Measurements from ENCODE around the gene UQCR11.

Gene UQCR11

GRCh38 chr19:1579222-1579621, 26.0 kb downstream of the UQCR11 start:
- DNase-seq (no peak), ATAC-seq (replicated peaks) (no peak)
- Mint-ChIP-seq H3K4me1 (peaks cover 5 to 17% of the 10 kb centered on the region in 2 donors), H3K27ac (no peak overlapping the region), H3K36me3 (peaks cover 32 to 47% of the 10 kb centered on the region in 2 donors), H3K9me3 (no peaks in the 10 kb centered on the region), H3K27me3 (no peaks in the 10 kb centered on the region), H3K4me3 (no peak overlapping the region)

GRCh38 chr19:1577929-1578618, 27.2 kb downstream of the UQCR11 start:
- DNase-seq (no peak), ATAC-seq (replicated peaks) (no peak)
- no peaks in the 10 kb centered on the region for H3K27me3 Mint-ChIP-seq
- H3K36me3 Mint-ChIP-seq: peaks cover 33 to 51% of the 10 kb centered on the region in 2 donors
- H3K27ac Mint-ChIP-seq: no peak overlapping the region
- H3K4me3 Mint-ChIP-seq: no peak overlapping the region
- peaks cover 7 to 17% of the 10 kb centered on the region in 2 donors for H3K4me1 Mint-ChIP-seq
- H3K9me3 Mint-ChIP-seq: no peaks in the 10 kb centered on the region

- Mint-ChIP-seq H3K27me3 (no peaks in the 10 kb centered on the region), H3K27ac (no peak overlapping the region), H3K36me3 (peaks cover 26 to 46% of the 10 kb centered on the region in 2 donors), H3K4me1 (peaks cover 7 to 17% of the 10 kb centered on the region in 2 donors), H3K9me3 (no peaks in the 10 kb centered on the region), H3K4me3 (no peak overlapping the region)
- DNase-seq (no peak), ATAC-seq (replicated peaks) (no peak)
These were observed 28.0 kb downstream of the UQCR11 start for GRCh38 chr19:1577090-1577928.

- Mint-ChIP-seq H3K36me3 (peaks cover 23 to 44% of the 10 kb centered on the region in 2 donors), H3K27me3 (no peaks in the 10 kb centered on the region), H3K4me3 (no peak overlapping the region), H3K9me3 (no peaks in the 10 kb centered on the region), H3K27ac (peak overlapping the region; percentile 1), H3K4me1 (peaks cover 7 to 17% of the 10 kb centered on the region in 2 donors)
- DNase-seq: no peak
- ATAC-seq (replicated peaks): peak; percentile 6 to 25
These were observed 28.8 kb downstream of the UQCR11 start for GRCh38 chr19:1576242-1577089.

GRCh38 chr19:1575323-1576241, 29.7 kb downstream of the UQCR11 start:
- ATAC-seq (replicated peaks) (peak; percentile 21 to 32), DNase-seq (no peak)
- Mint-ChIP-seq H3K27ac (peak overlapping the region; percentile 1), H3K27me3 (peaks cover under 1 to 1% of the 10 kb centered on the region in 2 donors), H3K9me3 (no peaks in the 10 kb centered on the region), H3K4me1 (peaks cover 7 to 17% of the 10 kb centered on the region in 2 donors), H3K4me3 (peak overlapping the region in 1 of 2 donors; percentile 5), H3K36me3 (peaks cover 19 to 42% of the 10 kb centered on the region in 2 donors)

GRCh38 chr19:1574354-1575136, 30.7 kb downstream of the UQCR11 start:
- peaks cover 10 to 12% of the 10 kb centered on the region in 2 donors for H3K27me3 Mint-ChIP-seq
- H3K4me3 Mint-ChIP-seq: no peak overlapping the region
- ATAC-seq (replicated peaks): no peak

GRCh38 chr19:1572795-1573194, 32.5 kb downstream of the UQCR11 start:
- H3K4me1 Mint-ChIP-seq: peaks cover 10 to 27% of the 10 kb centered on the region in 2 donors
- H3K36me3 Mint-ChIP-seq: peaks cover 7 to 20% of the 10 kb centered on the region in 2 donors
- no peak for DNase-seq
- H3K9me3 Mint-ChIP-seq: no peaks in the 10 kb centered on the region
- H3K27ac Mint-ChIP-seq: no peak overlapping the region
- no peak for ATAC-seq (replicated peaks)
- H3K4me3 Mint-ChIP-seq: no peak overlapping the region
- peaks cover 11 to 18% of the 10 kb centered on the region in 2 donors for H3K27me3 Mint-ChIP-seq

More at GRCh38 chr19:1574354-1575136, 30.7 kb downstream of the UQCR11 start:
- Mint-ChIP-seq H3K27ac (peak overlapping the region; percentile 37), H3K36me3 (peaks cover 15 to 33% of the 10 kb centered on the region in 2 donors), H3K9me3 (no peaks in the 10 kb centered on the region), H3K4me1 (peaks cover 7 to 24% of the 10 kb centered on the region in 2 donors)
- DNase-seq: no peak

- no peak for ATAC-seq (replicated peaks)
- Mint-ChIP-seq H3K9me3 (no peaks in the 10 kb centered on the region), H3K27ac (no peak overlapping the region), H3K4me3 (no peak overlapping the region), H3K36me3 (peaks cover 7 to 17% of the 10 kb centered on the region in 2 donors), H3K4me1 (peaks cover 8 to 27% of the 10 kb centered on the region in 2 donors), H3K27me3 (peaks cover 11 to 18% of the 10 kb centered on the region in 2 donors)
- no peak for DNase-seq
These were observed 33.9 kb downstream of the UQCR11 start for GRCh38 chr19:1571358-1571757.

GRCh38 chr19:1570836-1571235, 34.4 kb downstream of the UQCR11 start:
- H3K36me3 Mint-ChIP-seq: peaks cover 5 to 13% of the 10 kb centered on the region in 2 donors
- H3K4me1 Mint-ChIP-seq: peaks cover 6 to 23% of the 10 kb centered on the region in 2 donors
- H3K27ac Mint-ChIP-seq: no peak overlapping the region
- no peak overlapping the region for H3K4me3 Mint-ChIP-seq
- H3K9me3 Mint-ChIP-seq: no peaks in the 10 kb centered on the region
- DNase-seq: no peak
- ATAC-seq (replicated peaks): no peak
- peaks cover 11 to 18% of the 10 kb centered on the region in 2 donors for H3K27me3 Mint-ChIP-seq

GRCh38 chr19:1569997-1570396, 35.3 kb downstream of the UQCR11 start:
- Mint-ChIP-seq H3K9me3 (no peaks in the 10 kb centered on the region), H3K4me1 (peaks cover 5 to 20% of the 10 kb centered on the region in 2 donors), H3K27me3 (peaks cover 11 to 18% of the 10 kb centered on the region in 2 donors), H3K36me3 (peaks cover 2 to 11% of the 10 kb centered on the region in 2 donors), H3K27ac (no peak overlapping the region), H3K4me3 (peak overlapping the region; percentile 5)
- DNase-seq (no peak), ATAC-seq (replicated peaks) (no peak)

- peaks cover 5 to 15% of the 10 kb centered on the region in 2 donors for H3K4me1 Mint-ChIP-seq
- peaks cover 11 to 18% of the 10 kb centered on the region in 2 donors for H3K27me3 Mint-ChIP-seq
- H3K36me3 Mint-ChIP-seq: peaks cover 0 to 3% of the 10 kb centered on the region in 2 donors
- no peaks in the 10 kb centered on the region for H3K9me3 Mint-ChIP-seq
- peak within 1 kb of the TSS; percentile 78 for H3K27ac Mint-ChIP-seq
- peak within 1 kb of the TSS; percentile 68 to 76 for H3K4me3 Mint-ChIP-seq
- DNase-seq (peak; percentile 50), ATAC-seq (replicated peaks) (peak; percentile 87 to 91)
These were observed 36.8 kb downstream of the UQCR11 start, which contains the start of gene MEX3D for GRCh38 chr19:1568320-1569019. Gene MEX3D (minus strand): TSS chr19:1568325. CDS start chr19:1568058, 267 bp downstream.

GRCh38 chr19:1567848-1568227, 37.4 kb downstream of the UQCR11 start:
- Mint-ChIP-seq H3K36me3 (no peaks in the 10 kb centered on the region), H3K4me3 (no peak overlapping the region), H3K9me3 (no peaks in the 10 kb centered on the region), H3K4me1 (peaks cover 3 to 15% of the 10 kb centered on the region in 2 donors), H3K27me3 (peaks cover 11 to 18% of the 10 kb centered on the region in 2 donors), H3K27ac (no peak overlapping the region)
- DNase-seq (no peak), ATAC-seq (replicated peaks) (peak; percentile 46 to 55)
